HEK293T (cell line): ENCODE results near the gene POU2F3.

Experiments used
- BHLHE40 ChIP-seq: fragments of 450-650 bp; IDR thresholded peaks from 2 replicates; pipeline ENCODE4 v1.6.1; 2016; ENCODE audit warnings: mild to moderate bottlenecking, moderate library complexity, borderline replicate concordance
- ELF4 ChIP-seq: fragments of 450-650 bp; IDR thresholded peaks from 2 replicates; pipeline ENCODE4 v1.6.1; 2017; ENCODE audit warnings: antibody characterized with exemption
- TARDBP ChIP-seq: fragments of 450-650 bp; IDR thresholded peaks from 2 replicates; pipeline ENCODE4 v1.6.1; 2016

DNA sequence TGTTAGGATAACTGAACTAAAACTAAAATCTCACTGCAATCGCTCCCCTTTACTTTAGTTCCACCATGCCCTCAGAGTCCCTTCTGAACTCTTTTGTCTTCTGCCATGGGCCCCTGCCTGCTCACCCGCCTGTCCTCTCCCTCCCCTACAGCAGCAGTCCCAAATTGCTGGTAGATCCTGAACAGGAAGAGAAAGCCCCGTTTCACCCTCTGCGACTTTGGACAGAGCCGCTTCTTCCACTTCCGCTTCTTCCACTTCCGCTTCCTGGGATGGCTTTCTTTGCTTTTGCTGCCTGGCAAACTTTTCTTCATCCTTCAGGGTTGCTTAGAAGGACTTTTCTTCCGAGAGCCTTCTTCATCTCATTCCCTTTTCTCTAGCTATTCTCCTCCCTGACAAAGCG, 49.5 kb downstream of the POU2F3 start:
- TF ChIP-seq BHLHE40 = no peak
- no peak for TF ChIP-seq TARDBP
- no peak for TF ChIP-seq ELF4
